ENCODE data around the gene CREG2.

GRCh38 chr2:101403745-101404144 lies 16.4 kb upstream of the CREG2 start:
- TF ChIP-seq CTCF (IDR thresholded peaks at IDR 0.05 in 4 of 5, conservative IDR thresholded peaks at IDR 0.05 in 1 of 5) (no peak), POLR2A (IDR thresholded peaks at IDR 0.05) (no peak)

All from gastrocnemius medialis (tissue), 4 donors.